Endothelial cell of umbilical vein (primary cell): ENCODE data around the gene KRTAP3-3. TPM values are rescaled to one million over a fixed set of nuclear protein-coding genes. Genes with fewer than 3 reads are reported as not detected.

Source experiments
- BruUV-seq: library from RNA; stranded (reverse); fragments of 400-500 nt; replicated peaks from 2 replicates; lab custom pipeline; 2021; lab: Mats Ljungman, UMichigan
- CTCF ChIA-PET: fragments of 300-600, 350-600 bp; sonication (Branson Sonifier 250); formaldehyde crosslinking; loops from one replicate; lab custom pipeline; 2021; ENCODE audit warnings: antibody characterized with exemption, inconsistent platforms; lab: Charles Lee
- POLR2A ChIA-PET: fragments of 300-600, 350-600 bp; sonication (Branson Sonifier 250); formaldehyde crosslinking; loops from one replicate; lab custom pipeline; 2021; ENCODE audit warnings: antibody characterized with exemption, inconsistent platforms; lab: Charles Lee
- DNase-seq: peaks from one replicate; pipeline ENCODE4 v3.0.0-alpha.2; 2011; ENCODE audit warnings: low read depth, low spot score
- FAIRE-seq: peaks from 2 replicates; lab custom pipeline; 2011; peaks lifted over from hg19 to GRCh38; lab: Jason Lieb, UNC
- H2AFZ ChIP-seq: 2 replicates; pipeline ENCODE4 v1.6.0; 2012; ENCODE audit warnings: low read depth, low read length, control low read depth, inconsistent platforms
- H3K27ac ChIP-seq: 2 replicates; pipeline ENCODE4 v1.5.1; 2011; ENCODE audit warnings: low read depth, mild to moderate bottlenecking, control low read depth, low read length, moderate library complexity; ENCODE audit not compliant: insufficient read depth
- H3K27me3 ChIP-seq, 2 experiments: 2 replicates each; pipeline versions ENCODE4 v1.6.0 to v1.6.1; 2011; ENCODE audit warnings: low read length in 2 of 2, mixed read lengths in 1 of 2; ENCODE audit not compliant: control insufficient read depth in 2 of 2, insufficient read depth in 2 of 2
- H3K36me3 ChIP-seq, 2 experiments: 2 replicates in 1 of 2; 3 replicates in 1 of 2; pipeline ENCODE4 v1.5.1; 2011; ENCODE audit warnings: low read length in 2 of 2, mild to moderate bottlenecking in 1 of 2, moderate library complexity in 1 of 2; ENCODE audit not compliant: control insufficient read depth in 2 of 2, insufficient read depth in 2 of 2; ENCODE audit errors: extremely low read depth in 1 of 2
- H3K4me1 ChIP-seq: 3 replicates; pipeline ENCODE4 v1.5.1; 2011; ENCODE audit warnings: mild to moderate bottlenecking, low read length; ENCODE audit not compliant: control insufficient read depth, insufficient read depth; ENCODE audit errors: extremely low read depth
- H3K4me2 ChIP-seq: 2 replicates; pipeline ENCODE4 v1.6.1; 2011; ENCODE audit warnings: low read length, control low read depth, mixed read lengths; ENCODE audit not compliant: insufficient read depth
- H3K4me3 ChIP-seq, 3 experiments: fragments of 200-600 bp in 1 of 3; sonication (generic), shearing (Covaris generic) in 1 of 3; replicated peaks in 1 of 3; 2 replicates each; pipeline ENCODE4 v1.5.1; 2011 to 2016; ENCODE audit warnings: control low read depth in 3 of 3, low read length in 3 of 3, mild to moderate bottlenecking in 2 of 3, inconsistent platforms in 1 of 3, low read depth in 1 of 3, moderate library complexity in 1 of 3; ENCODE audit not compliant: insufficient read depth in 1 of 3
- H3K79me2 ChIP-seq: 2 replicates; pipeline ENCODE4 v1.6.0; 2012; ENCODE audit warnings: low read length, inconsistent platforms; ENCODE audit not compliant: control insufficient read depth, insufficient read depth
- H3K9ac ChIP-seq: replicated peaks from 2 replicates; pipeline ENCODE3; 2011; ENCODE audit warnings: low read length, control low read depth; ENCODE audit not compliant: insufficient read depth; ENCODE audit errors: extremely low read depth
- H3K9me1 ChIP-seq: replicated peaks from 3 replicates; pipeline ENCODE4 v1.6.0; 2011; ENCODE audit warnings: mild to moderate bottlenecking, low read length; ENCODE audit not compliant: control insufficient read depth, insufficient read depth; ENCODE audit errors: extremely low read depth
- H3K9me3 ChIP-seq: replicated peaks from 2 replicates; pipeline ENCODE4 v1.5.1; 2012; ENCODE audit warnings: low read length, inconsistent platforms; ENCODE audit not compliant: control insufficient read depth, insufficient read depth
- H4K20me1 ChIP-seq: replicated peaks from 2 replicates; pipeline ENCODE3; 2011; ENCODE audit warnings: mild to moderate bottlenecking, low read length; ENCODE audit not compliant: control insufficient read depth, insufficient read depth; ENCODE audit errors: extremely low read depth
- EZH2 ChIP-seq: IDR thresholded peaks from 2 replicates; pipeline ENCODE4 v1.6.1; 2012; ENCODE audit warnings: borderline replicate concordance, low read depth, mild to moderate bottlenecking, moderate library complexity, low read length, inconsistent platforms; ENCODE audit not compliant: severe bottlenecking
- FOS ChIP-seq: IDR thresholded peaks from 2 replicates; pipeline ENCODE4 v1.6.1; 2011; ENCODE audit warnings: mild to moderate bottlenecking, low read length, moderate library complexity, borderline replicate concordance; ENCODE audit not compliant: insufficient read depth
- GATA2 ChIP-seq: IDR thresholded peaks from 2 replicates; pipeline ENCODE4 v1.7.0; 2011; ENCODE audit warnings: low read depth, mild to moderate bottlenecking, moderate library complexity, mixed read lengths, low read length; ENCODE audit not compliant: insufficient read length, insufficient read depth
- JUN ChIP-seq: IDR thresholded peaks from 2 replicates; pipeline ENCODE4 v1.6.1; 2011; ENCODE audit warnings: borderline replicate concordance, low read depth; ENCODE audit not compliant: insufficient read length, insufficient read depth
- MYC ChIP-seq: IDR thresholded peaks from one replicate; pipeline ENCODE4 v1.6.1; 2011; ENCODE audit warnings: mild to moderate bottlenecking, low read depth, low read length
- POLR2A ChIP-seq: IDR thresholded peaks from 2 replicates; pipeline ENCODE4 v1.6.1; 2012; ENCODE audit warnings: low read depth, mild to moderate bottlenecking, control low read depth, low read length
- POLR2AphosphoS5 ChIP-seq: IDR thresholded peaks from 2 replicates; pipeline ENCODE4 v1.6.1; 2012; ENCODE audit warnings: low read depth, mild to moderate bottlenecking, control low read depth, low read length, moderate library complexity; ENCODE audit not compliant: insufficient read depth
- dilution Hi-C: fragments of 300-500 bp; cut with MboI; formaldehyde crosslinking; loops from one replicate; pipeline ENCODE4 v1.15.0; 2019; ENCODE audit warnings: low sequenced_read_pairs; ENCODE audit not compliant: extremely low pct_ligation_motif_present
- intact Hi-C: fragments of 100-400 bp; cut with micrococcal nuclease; formaldehyde crosslinking; loops from one replicate; pipeline ENCODE4 v1.10.0; 2022
- polyA plus RNA-seq, 4 experiments: library from polyadenylated mRNA; depleted of rRNA in 3 of 4; stranded (reverse) in 3 of 4; unstranded in 1 of 4; fragments of >200 nt; gene quantifications; 2 replicates each; pipeline versions ENCODE4 v1.2.1 to v1.2.3, GENCODE V29; 2011 to 2012; ENCODE audit warnings: missing spikeins in 1 of 4
- total RNA-seq: library from RNA; stranded (reverse); gene quantifications from 2 replicates; pipeline ENCODE4 v1.2.3, GENCODE V29; 2021
- TF ChIP-seq, protein P1 (sequence below): IDR thresholded peaks from 2 replicates; pipeline ENCODE4 v1.6.1; 2011; ENCODE audit not compliant: insufficient read depth, insufficient read length
- TF ChIP-seq, protein P2 (sequence below), 2 donors: IDR thresholded peaks; 1 replicate in 1 of 2; 2 replicates in 1 of 2; pipeline ENCODE4 v1.5.1; 2011; ENCODE audit warnings: low read length in 2 of 2, mild to moderate bottlenecking in 2 of 2, moderate library complexity in 2 of 2, control low read depth in 1 of 2, inconsistent platforms in 1 of 2, low read depth in 1 of 2; ENCODE audit not compliant: insufficient read depth in 1 of 2; ENCODE audit errors: extremely low read depth in 1 of 2

KRTAP3-3 gene
- total and polyA plus RNA-seq, 2 donors (not counting 3 experiments of a cell fraction or from before 2014, with no cell fraction given) = not detected

DNA sequence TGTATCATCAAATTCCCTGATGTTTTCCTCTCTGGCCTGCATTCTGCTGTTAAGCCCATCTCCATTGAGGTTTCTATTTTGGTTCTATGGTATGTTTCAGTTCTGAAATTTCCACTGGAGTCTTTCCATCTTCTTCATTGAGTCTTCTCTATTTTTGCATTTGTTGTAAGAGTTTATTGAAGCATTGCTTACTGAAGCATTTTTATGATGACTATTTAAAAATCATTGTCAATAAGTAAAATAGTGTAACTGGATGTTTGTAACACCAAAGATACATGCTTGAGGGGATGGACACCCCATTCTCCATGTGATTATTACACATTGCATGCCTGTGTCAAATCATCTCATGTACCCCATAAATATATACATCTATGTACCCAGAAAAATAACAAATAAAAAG is 18.4 kb downstream of the KRTAP3-3 start:
- TF ChIP-seq GATA2 (no peak), POLR2A (no peak), EZH2 (no peak), MYC (no peak), JUN (no peak), POLR2AphosphoS5 (no peak), FOS (no peak)
- TF ChIP-seq, protein P1, sequence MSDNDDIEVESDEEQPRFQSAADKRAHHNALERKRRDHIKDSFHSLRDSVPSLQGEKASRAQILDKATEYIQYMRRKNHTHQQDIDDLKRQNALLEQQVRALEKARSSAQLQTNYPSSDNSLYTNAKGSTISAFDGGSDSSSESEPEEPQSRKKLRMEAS = no peak
- TF ChIP-seq, protein P2, sequence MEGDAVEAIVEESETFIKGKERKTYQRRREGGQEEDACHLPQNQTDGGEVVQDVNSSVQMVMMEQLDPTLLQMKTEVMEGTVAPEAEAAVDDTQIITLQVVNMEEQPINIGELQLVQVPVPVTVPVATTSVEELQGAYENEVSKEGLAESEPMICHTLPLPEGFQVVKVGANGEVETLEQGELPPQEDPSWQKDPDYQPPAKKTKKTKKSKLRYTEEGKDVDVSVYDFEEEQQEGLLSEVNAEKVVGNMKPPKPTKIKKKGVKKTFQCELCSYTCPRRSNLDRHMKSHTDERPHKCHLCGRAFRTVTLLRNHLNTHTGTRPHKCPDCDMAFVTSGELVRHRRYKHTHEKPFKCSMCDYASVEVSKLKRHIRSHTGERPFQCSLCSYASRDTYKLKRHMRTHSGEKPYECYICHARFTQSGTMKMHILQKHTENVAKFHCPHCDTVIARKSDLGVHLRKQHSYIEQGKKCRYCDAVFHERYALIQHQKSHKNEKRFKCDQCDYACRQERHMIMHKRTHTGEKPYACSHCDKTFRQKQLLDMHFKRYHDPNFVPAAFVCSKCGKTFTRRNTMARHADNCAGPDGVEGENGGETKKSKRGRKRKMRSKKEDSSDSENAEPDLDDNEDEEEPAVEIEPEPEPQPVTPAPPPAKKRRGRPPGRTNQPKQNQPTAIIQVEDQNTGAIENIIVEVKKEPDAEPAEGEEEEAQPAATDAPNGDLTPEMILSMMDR (IDR thresholded peaks at IDR 0.05; ENCODE audit: extremely low read depth in 1 of 2, insufficient read depth in 1 of 2, low read depth in 1 of 2, low read length in 2 of 2) = no peak
- FAIRE-seq = no peak
- POLR2A ChIA-PET = no interaction called here

More for the DNA sequence above, 18.4 kb downstream of the KRTAP3-3 start:
- dilution Hi-C loops = no loop called here
- H3K4me1 ChIP-seq = no peaks in the 10 kb centered on the region
- no peaks in the 10 kb centered on the region for H4K20me1 ChIP-seq
- no peak overlapping the region for H3K4me2 ChIP-seq
- no TSS peak for BruUV-seq
- no peak overlapping the region for H3K9ac ChIP-seq
- no peak overlapping the region for H2AFZ ChIP-seq
- no peaks in the 10 kb centered on the region for H3K79me2 ChIP-seq
- no peak for DNase-seq
- intact Hi-C loops = no loop called here
- H3K9me1 ChIP-seq = no peaks in the 10 kb centered on the region
- CTCF ChIA-PET = no interaction called here
- H3K36me3 ChIP-seq = no peaks in the 10 kb centered on the region
- peaks cover 0 to 3% of the 10 kb centered on the region in 2 experiments for H3K27me3 ChIP-seq
- no peak overlapping the region for H3K4me3 ChIP-seq
- no peak overlapping the region for H3K27ac ChIP-seq
- no peaks in the 10 kb centered on the region for H3K9me3 ChIP-seq
